Peyer's patch (tissue), 4 donors: Measurements from ENCODE around the gene BET1L. TPM values are rescaled to one million over a fixed set of nuclear protein-coding genes. Genes with fewer than 3 reads are reported as not detected.

ENCODE experiments used
- DNase-seq, 3 donors: peaks; one replicate each; pipeline ENCODE4 v3.0.0-alpha.2; 2017 to 2019
- H3K27ac ChIP-seq, 4 donors: fragments of 200-600 bp; sonication (generic); one replicate each; pipeline ENCODE4 v1.5.1; 2016 to 2019
- H3K27me3 ChIP-seq, 2 donors: fragments of 200-600 bp; sonication (generic); one replicate each; pipeline ENCODE4 v1.5.1; 2019
- H3K36me3 ChIP-seq, 3 donors: fragments of 200-600 bp; sonication (generic); one replicate each; pipeline ENCODE4 v1.5.1; 2016 to 2019
- H3K4me1 ChIP-seq, 4 donors: fragments of 200-600 bp; sonication (generic); one replicate each; pipeline ENCODE4 v1.5.1; 2016 to 2019
- H3K4me3 ChIP-seq, 4 donors: fragments of 200-600 bp; sonication (generic); 1 replicate in 3 of 4; 2 replicates in 1 of 4; pipeline ENCODE4 v1.5.1; 2016 to 2019; ENCODE audit warnings: mild to moderate bottlenecking in 1 of 4
- H3K9me3 ChIP-seq, 4 donors: fragments of 200-600 bp; sonication (generic); one replicate each; pipeline ENCODE4 v1.5.1; 2016 to 2019; ENCODE audit warnings: mild to moderate bottlenecking in 1 of 4
- CTCF ChIP-seq, 6 experiments: fragments of 450-650 bp in 4 of 6; fragments of 200-600 bp in 2 of 6; sonication (generic) in 1 of 6; IDR thresholded peaks; one replicate each; pipeline ENCODE4 v1.5.1; 2017 to 2019; ENCODE audit warnings: antibody characterized with exemption in 6 of 6, mild to moderate bottlenecking in 3 of 6, moderate library complexity in 1 of 6
- POLR2A ChIP-seq, 2 donors: fragments of 450-650 bp; IDR thresholded peaks; one replicate each; pipeline ENCODE4 v1.5.1; 2017; ENCODE audit warnings: antibody characterized with exemption in 2 of 2, mild to moderate bottlenecking in 2 of 2, moderate library complexity in 2 of 2
- total RNA-seq, 4 donors: library from RNA; depleted of rRNA; stranded (reverse); fragments of >200 nt; gene quantifications; one replicate each; pipeline ENCODE4 v1.1.0, GENCODE V29; 2016

BET1L gene
- total RNA-seq, 4 donors from 2014 or later, result 20.6 to 69.7 (median 40.1) TPM

DNA sequence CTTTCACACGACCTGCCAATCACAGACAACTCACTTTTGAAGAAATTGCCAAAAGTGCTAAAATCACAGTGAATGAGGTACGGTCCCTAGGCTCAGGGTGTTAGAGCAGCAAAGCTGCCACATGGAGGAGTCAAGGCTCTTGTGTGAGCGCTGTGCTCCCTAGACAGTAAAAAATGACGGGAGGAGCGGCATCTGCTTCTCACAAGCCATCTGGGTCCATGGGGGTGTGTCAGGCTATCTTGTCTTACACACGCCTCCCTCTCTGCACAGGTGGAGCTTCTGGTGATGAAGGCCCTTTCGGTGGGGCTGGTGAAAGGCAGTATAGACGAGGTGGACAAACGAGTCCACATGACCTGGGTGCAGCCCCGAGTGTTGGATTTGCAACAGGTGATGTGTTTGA is 44.4 kb upstream of the BET1L start:
- no peak overlapping the region for H3K27ac ChIP-seq
- H3K9me3 ChIP-seq, result no peaks in the 10 kb centered on the region
- H3K27me3 ChIP-seq, result no peaks in the 10 kb centered on the region
- no peaks in the 10 kb centered on the region for H3K4me1 ChIP-seq
- H3K36me3 ChIP-seq, result peaks cover 0 to 67% (median 0%) of the 10 kb centered on the region in 3 donors
- no peak for DNase-seq
- TF ChIP-seq POLR2A (IDR thresholded peaks at IDR 0.05), result no peak
- TF ChIP-seq CTCF (IDR thresholded peaks at IDR 0.05), result peak in 2 of 6 experiments; percentile 5 to 13
- no peak overlapping the region for H3K4me3 ChIP-seq

DNA sequence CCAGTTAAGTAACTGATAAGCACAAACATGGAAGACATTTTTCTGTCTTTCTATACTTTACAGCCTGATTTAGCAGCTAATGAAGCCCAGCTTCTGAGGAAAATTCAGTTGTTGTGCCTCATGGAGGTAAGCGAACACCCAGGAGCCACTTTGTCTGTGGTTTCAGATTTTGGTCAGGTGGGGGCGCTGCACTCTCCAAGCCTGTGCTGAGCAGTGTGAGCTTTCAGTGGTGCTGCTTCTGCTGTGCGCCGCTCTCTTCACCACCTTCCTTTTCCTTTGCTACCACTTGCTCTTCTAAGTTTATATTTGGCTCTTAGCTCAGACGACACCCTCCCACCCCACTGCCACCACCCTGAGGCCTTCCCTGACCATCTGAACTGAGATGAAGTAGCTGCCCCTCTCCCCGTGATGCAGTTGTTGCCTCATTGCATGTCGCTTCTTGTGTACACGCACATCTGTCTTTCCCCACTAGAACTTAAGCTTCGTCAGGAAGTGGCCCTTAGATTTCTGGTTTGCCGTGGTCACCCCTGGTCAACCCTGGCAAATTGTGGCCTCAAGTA is 43.6 kb upstream of the BET1L start:
- Histone ChIP-seq H3K36me3 (peaks cover 0 to 74% (median 0%) of the 10 kb centered on the region in 3 donors), H3K4me3 (no peak overlapping the region), H3K4me1 (no peaks in the 10 kb centered on the region), H3K9me3 (no peaks in the 10 kb centered on the region), H3K27ac (peak overlapping the region in 1 of 4 donors; percentile 20), H3K27me3 (no peaks in the 10 kb centered on the region)
- peak; percentile 76 to 90 (median 79) for DNase-seq
- TF ChIP-seq POLR2A (IDR thresholded peaks at IDR 0.05) (no peak), CTCF (IDR thresholded peaks at IDR 0.05) (peak; percentile 67 to 76 (median 74))

DNA sequence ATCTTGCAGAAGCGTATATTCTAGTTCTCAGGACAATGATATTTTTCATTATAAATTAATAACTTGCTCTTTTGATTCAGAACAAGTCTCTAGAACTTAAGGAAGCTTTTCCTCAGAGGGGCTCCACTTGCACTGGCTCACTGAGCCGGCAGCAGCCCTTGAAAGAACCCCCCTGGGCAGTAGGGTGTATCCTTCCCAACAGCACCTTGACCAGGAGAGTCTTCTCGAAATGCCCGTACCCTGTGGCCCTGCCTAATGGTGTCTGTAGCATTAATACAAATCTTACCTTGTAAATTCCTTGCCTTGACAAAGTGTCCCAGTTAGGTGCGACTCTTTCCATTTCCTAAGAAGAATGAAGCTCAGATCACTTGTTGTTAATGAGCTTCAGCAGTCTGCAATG is 43.1 kb upstream of the BET1L start:
- Histone ChIP-seq H3K9me3 (no peaks in the 10 kb centered on the region), H3K4me3 (no peak overlapping the region), H3K27ac (no peak overlapping the region), H3K4me1 (no peaks in the 10 kb centered on the region), H3K36me3 (peaks cover 0 to 79% (median 0%) of the 10 kb centered on the region in 3 donors), H3K27me3 (no peaks in the 10 kb centered on the region)
- TF ChIP-seq POLR2A (IDR thresholded peaks at IDR 0.05) (no peak), CTCF (IDR thresholded peaks at IDR 0.05) (no peak)
- no peak for DNase-seq

- peaks cover 0 to 92% (median 0%) of the 10 kb centered on the region in 3 donors for H3K36me3 ChIP-seq
- H3K4me3 ChIP-seq, result no peak overlapping the region
- no peaks in the 10 kb centered on the region for H3K27me3 ChIP-seq
Measured at GRCh38 chr11:249062-249461, 41.9 kb upstream of the BET1L start.

DNA sequence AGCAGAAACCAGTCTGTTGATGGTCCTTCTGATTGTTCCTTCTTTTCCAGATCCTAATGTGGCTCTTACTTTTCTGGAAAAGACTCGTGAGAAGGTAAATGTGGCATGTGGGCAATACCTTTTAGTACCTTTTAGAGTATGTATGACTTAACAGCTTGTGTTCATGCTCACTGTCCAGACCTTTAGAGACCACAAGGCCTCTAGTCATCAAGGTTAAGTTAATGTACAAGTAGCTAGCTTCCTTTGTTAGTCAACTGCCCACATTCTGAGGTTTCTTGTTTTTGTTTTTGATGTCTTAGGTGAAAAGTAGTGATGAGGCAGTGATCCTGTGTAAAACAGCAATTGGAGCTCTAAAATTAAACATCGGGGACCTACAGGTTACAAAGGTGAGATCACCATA is 37.2 kb upstream of the BET1L start:
- no peak overlapping the region for H3K4me3 ChIP-seq
- no peak overlapping the region for H3K27ac ChIP-seq
- DNase-seq, result no peak
- H3K27me3 ChIP-seq, result no peaks in the 10 kb centered on the region
- H3K4me1 ChIP-seq, result peaks cover 0 to 1% (median 0%) of the 10 kb centered on the region in 4 donors
- H3K9me3 ChIP-seq, result no peaks in the 10 kb centered on the region
- H3K36me3 ChIP-seq, result peaks cover 0 to 88% (median 0%) of the 10 kb centered on the region in 3 donors
- no peak for TF ChIP-seq POLR2A (IDR thresholded peaks at IDR 0.05)
- TF ChIP-seq CTCF (IDR thresholded peaks at IDR 0.05), result no peak

More at GRCh38 chr11:249062-249461, 41.9 kb upstream of the BET1L start:
- Histone ChIP-seq H3K9me3 (no peaks in the 10 kb centered on the region), H3K27ac (no peak overlapping the region), H3K4me1 (no peaks in the 10 kb centered on the region)
- TF ChIP-seq CTCF (IDR thresholded peaks at IDR 0.05) (no peak), POLR2A (IDR thresholded peaks at IDR 0.05) (no peak)
- no peak for DNase-seq
